Suprapubic skin (tissue), 4 donors: ENCODE results near the gene NENF. TPM values are rescaled to one million over a fixed set of nuclear protein-coding genes. Genes with fewer than 3 reads are reported as not detected.

ENCODE experiments used
- DNase-seq, 2 donors: peaks; one replicate each; pipeline ENCODE4 v3.0.0-alpha.2; 2019; ENCODE audit warnings: low spot score in 2 of 2
- H3K27ac ChIP-seq: fragments of 200-600 bp; sonication (generic); one replicate; pipeline ENCODE4 v1.5.1; 2019
- H3K27me3 ChIP-seq: fragments of 200-600 bp; sonication (generic); one replicate; pipeline ENCODE4 v1.5.1; 2019
- H3K36me3 ChIP-seq: fragments of 200-600 bp; sonication (generic); one replicate; pipeline ENCODE4 v1.5.1; 2019
- H3K4me1 ChIP-seq: fragments of 200-600 bp; sonication (generic); one replicate; pipeline ENCODE4 v1.5.1; 2019
- H3K4me3 ChIP-seq: fragments of 200-600 bp; sonication (generic); one replicate; pipeline ENCODE4 v1.5.1; 2019; ENCODE audit warnings: mild to moderate bottlenecking
- H3K9me3 ChIP-seq: fragments of 200-600 bp; sonication (generic); one replicate; pipeline ENCODE4 v1.5.1; 2019
- CTCF ChIP-seq, 2 donors: fragments of 200-600 bp in 1 of 2; fragments of 450-650 bp in 1 of 2; sonication (generic) in 1 of 2; IDR thresholded peaks; one replicate each; pipeline ENCODE4 v1.5.1; 2016 to 2019; ENCODE audit warnings: antibody characterized with exemption in 2 of 2, mild to moderate bottlenecking in 1 of 2, moderate library complexity in 1 of 2
- EP300 ChIP-seq: sonication (generic); formaldehyde crosslinking; IDR thresholded peaks from one replicate; pipeline ENCODE4 v1.6.1; 2017; ENCODE audit warnings: antibody characterized with exemption
- POLR2A ChIP-seq, 2 donors: fragments of 450-650 bp; IDR thresholded peaks; one replicate each; pipeline ENCODE4 v1.6.1; 2017; ENCODE audit warnings: antibody characterized with exemption in 2 of 2, mild to moderate bottlenecking in 2 of 2, moderate library complexity in 2 of 2
- POLR2AphosphoS5 ChIP-seq, 3 donors: sonication (generic); formaldehyde crosslinking; IDR thresholded peaks; one replicate each; pipeline ENCODE4 v1.6.1; 2017; ENCODE audit warnings: antibody characterized with exemption in 3 of 3
- WGBS: methylation state at CpG from one replicate; pipeline ENCODE4 v1.1.5; 2018; 5-methylcytosine and 5-hydroxymethylcytosine counted together
- total RNA-seq, 4 donors: library from RNA; depleted of rRNA; stranded (reverse); fragments of >200 nt; gene quantifications; one replicate each; pipeline ENCODE4 v1.1.0, GENCODE V29; 2016

NENF gene
- total RNA-seq, 4 donors from 2014 or later = 60.6 to 104 (median 87.4) TPM

- 96% methylated on average over 2 of the region's 3 CpGs for WGBS
- no peak for DNase-seq
- H3K4me3 ChIP-seq = no peak overlapping the region
Observed at GRCh38 chr1:212412374-212412773, 20.3 kb upstream of the NENF start.

GRCh38 chr1:212413902-212414327 is 18.8 kb upstream of the NENF start:
- H3K9me3 ChIP-seq = no peaks in the 10 kb centered on the region
- H3K27me3 ChIP-seq = no peaks in the 10 kb centered on the region
- H3K27ac ChIP-seq = no peak overlapping the region
- peaks cover 14% of the 10 kb centered on the region for H3K36me3 ChIP-seq
- peaks cover 16% of the 10 kb centered on the region for H3K4me1 ChIP-seq
- 22% methylated on average over 21 of the region's 21 CpGs for WGBS
- TF ChIP-seq CTCF (IDR thresholded peaks at IDR 0.05) (no peak), POLR2A (IDR thresholded peaks at IDR 0.05) (no peak), EP300 (no peak), POLR2AphosphoS5 (IDR thresholded peaks at IDR 0.05) (no peak)
- no peak for DNase-seq
- peak overlapping the region; percentile 82 for H3K4me3 ChIP-seq

More at GRCh38 chr1:212412374-212412773, 20.3 kb upstream of the NENF start:
- Histone ChIP-seq H3K4me1 (peaks cover 16% of the 10 kb centered on the region), H3K27me3 (no peaks in the 10 kb centered on the region), H3K36me3 (peaks cover 19% of the 10 kb centered on the region), H3K9me3 (no peaks in the 10 kb centered on the region), H3K27ac (no peak overlapping the region)
- TF ChIP-seq EP300 (no peak), CTCF (IDR thresholded peaks at IDR 0.05) (no peak), POLR2AphosphoS5 (IDR thresholded peaks at IDR 0.05) (no peak), POLR2A (IDR thresholded peaks at IDR 0.05) (no peak)

DNA sequence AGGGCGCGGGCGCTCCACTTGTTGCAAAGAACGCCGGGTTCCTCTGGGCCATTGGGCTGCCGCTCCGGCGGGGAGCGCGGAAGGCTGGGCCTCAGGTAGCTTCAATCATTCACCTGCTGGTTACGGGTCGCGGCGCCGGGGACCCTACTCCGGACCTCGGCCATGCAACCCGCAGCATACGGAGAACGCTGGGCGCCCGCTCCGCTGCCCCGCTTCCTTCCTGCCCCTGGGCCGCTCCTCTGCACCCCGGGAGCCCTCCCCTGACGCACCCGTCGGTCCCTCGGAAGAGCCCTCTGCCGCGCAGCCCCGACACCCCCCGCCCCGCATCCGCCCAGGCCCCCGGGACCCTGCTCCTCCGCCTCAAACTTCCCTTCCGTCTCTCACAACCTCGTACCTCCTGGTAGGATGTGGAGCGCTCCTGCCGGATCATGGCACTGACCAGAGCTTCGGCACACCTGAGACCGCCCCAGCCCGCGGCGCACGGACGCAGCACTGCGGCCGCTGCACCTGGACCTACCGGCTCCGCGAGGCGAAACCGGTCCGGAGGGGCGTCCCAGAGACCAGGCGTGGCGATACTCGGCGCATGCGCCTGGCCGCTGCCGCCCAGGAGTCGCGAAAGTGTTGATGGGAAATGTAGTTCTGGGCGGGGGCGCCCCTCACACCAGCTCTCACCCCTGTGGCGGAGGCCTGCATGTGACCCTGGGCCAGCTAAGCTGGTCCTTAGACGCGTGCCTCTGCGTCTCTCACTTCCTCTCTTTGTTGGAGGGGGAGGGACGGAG is 18.2 kb upstream of the NENF start, which contains the start of gene PACC1:
PACC1 (minus strand) TSS at position 559 of the 779 bp plus-strand sequence; CDS start at position 430, 129 bp downstream.
- WGBS = under 1% methylated on average over 25 of the region's 74 CpGs
- peaks cover 10% of the 10 kb centered on the region for H3K36me3 ChIP-seq
- H3K27me3 ChIP-seq = no peaks in the 10 kb centered on the region
- TF ChIP-seq EP300 = no peak
- no peak for TF ChIP-seq POLR2AphosphoS5 (IDR thresholded peaks at IDR 0.05)
- TF ChIP-seq CTCF (IDR thresholded peaks at IDR 0.05) = no peak
- TF ChIP-seq POLR2A (IDR thresholded peaks at IDR 0.05) = no peak
- DNase-seq = peak; percentile 91 to 93
- peak within 1 kb of the TSS; percentile 82 for H3K4me3 ChIP-seq
- no peak within 1 kb of the TSS for H3K27ac ChIP-seq
- peaks cover 16% of the 10 kb centered on the region for H3K4me1 ChIP-seq
- no peaks in the 10 kb centered on the region for H3K9me3 ChIP-seq

- Histone ChIP-seq H3K4me3 (peak overlapping the region; percentile 82), H3K9me3 (no peaks in the 10 kb centered on the region), H3K27me3 (no peaks in the 10 kb centered on the region), H3K36me3 (peaks cover 2% of the 10 kb centered on the region), H3K27ac (no peak overlapping the region), H3K4me1 (peaks cover 16% of the 10 kb centered on the region)
- 63% methylated on average over 13 of the region's 13 CpGs for WGBS
- TF ChIP-seq CTCF (IDR thresholded peaks at IDR 0.05) (no peak), EP300 (no peak), POLR2AphosphoS5 (IDR thresholded peaks at IDR 0.05) (no peak), POLR2A (IDR thresholded peaks at IDR 0.05) (no peak)
- no peak for DNase-seq
Observed at GRCh38 chr1:212415107-212415841, 17.4 kb upstream of the NENF start.

DNA sequence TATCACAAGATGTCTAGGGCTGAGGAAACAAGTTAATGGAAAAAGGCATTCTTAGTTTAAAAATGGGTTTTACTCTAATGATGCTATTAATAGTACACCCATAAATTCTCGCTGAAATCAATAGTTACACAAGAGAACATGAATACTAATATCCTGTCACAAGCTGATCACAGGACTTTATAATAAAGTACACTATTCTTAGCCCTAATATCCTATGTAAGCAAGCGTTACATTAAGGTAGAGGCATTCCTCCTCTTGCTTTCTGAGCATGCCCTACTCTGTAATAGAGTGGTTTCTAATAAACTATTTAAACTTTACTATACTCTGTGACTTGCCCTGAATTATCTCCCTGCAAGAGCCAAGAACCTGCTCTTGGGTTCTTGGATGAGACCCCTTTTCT is 11.6 kb upstream of the NENF start:
- TF ChIP-seq POLR2AphosphoS5 (IDR thresholded peaks at IDR 0.05) (no peak), POLR2A (IDR thresholded peaks at IDR 0.05) (no peak), EP300 (no peak), CTCF (IDR thresholded peaks at IDR 0.05) (no peak)

More for the DNA sequence above, 11.6 kb upstream of the NENF start:
- no peak overlapping the region for H3K27ac ChIP-seq
- H3K27me3 ChIP-seq = no peaks in the 10 kb centered on the region
- DNase-seq = no peak
- H3K4me1 ChIP-seq = no peaks in the 10 kb centered on the region
- H3K36me3 ChIP-seq = no peaks in the 10 kb centered on the region
- no peaks in the 10 kb centered on the region for H3K9me3 ChIP-seq
- H3K4me3 ChIP-seq = no peak overlapping the region
- WGBS = 83% methylated on average over 2 of the region's 2 CpGs
